Memory B cell (primary cell): Measurements from ENCODE around the gene CAMTA1.

Source experiments
- ATAC-seq: fragments of 150-1000 bp; cut with Tn5 transposase; 2 replicates; pipeline ENCODE4 v1.10.0; 2021; ENCODE audit warnings: low read depth, mild to moderate bottlenecking, moderate library complexity
- DNase-seq, 2 donors: peaks; one replicate each; pipeline ENCODE4 v3.0.0; 2022; ENCODE audit warnings: low spot score in 2 of 2
- H3K27ac Mint-ChIP-seq: one replicate; pipeline ENCODE4 v1.8.0; 2022; ENCODE audit warnings: mild to moderate bottlenecking, moderate library complexity, mixed read lengths
- H3K27me3 Mint-ChIP-seq: one replicate; pipeline ENCODE4 v1.8.0; 2022; ENCODE audit warnings: mixed read lengths
- H3K36me3 Mint-ChIP-seq: one replicate; pipeline ENCODE4 v1.8.0; 2022; ENCODE audit warnings: mild to moderate bottlenecking, mixed read lengths
- H3K4me1 Mint-ChIP-seq: one replicate; pipeline ENCODE4 v1.8.0; 2022; ENCODE audit warnings: mixed read lengths
- H3K4me3 Mint-ChIP-seq: one replicate; pipeline ENCODE4 v1.8.0; 2022; ENCODE audit warnings: mild to moderate bottlenecking, moderate library complexity, mixed read lengths
- H3K9me3 Mint-ChIP-seq: one replicate; pipeline ENCODE4 v1.8.0; 2022; ENCODE audit warnings: mixed read lengths

Gene CAMTA1

DNA sequence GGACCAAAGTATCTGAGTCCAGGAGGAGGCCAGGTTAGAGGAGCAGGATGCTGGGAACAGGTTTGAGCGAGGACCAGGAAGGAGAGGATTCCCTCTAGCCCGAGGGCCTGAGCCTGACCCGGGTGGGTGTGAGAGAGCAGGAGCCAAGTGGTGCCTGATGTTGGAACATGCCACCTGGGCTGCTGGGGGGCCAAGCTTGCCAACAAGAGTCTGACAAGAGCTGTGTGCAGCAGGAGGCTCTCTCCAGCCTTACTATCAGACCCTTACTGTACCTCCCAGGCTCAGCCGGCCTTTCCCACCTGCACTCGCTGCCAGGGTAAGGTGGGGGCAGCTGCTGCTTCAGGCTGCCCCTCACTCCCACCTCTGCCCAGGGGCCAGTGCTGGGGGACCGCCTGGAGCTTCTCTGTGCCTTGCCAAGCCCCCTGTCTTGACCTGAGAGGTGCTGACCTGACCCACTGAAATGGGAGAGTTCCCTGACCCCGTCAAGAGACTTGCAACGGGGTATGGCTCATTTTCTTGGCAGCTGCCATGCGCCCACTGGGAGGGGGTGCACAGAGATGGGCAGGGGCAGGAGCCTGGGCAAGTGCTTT lies 826.3 kb downstream of the CAMTA1 start:
- Mint-ChIP-seq H3K27ac (no peak overlapping the region), H3K36me3 (no peaks in the 10 kb centered on the region), H3K27me3 (peaks cover 24% of the 10 kb centered on the region), H3K4me3 (no peak overlapping the region), H3K4me1 (no peaks in the 10 kb centered on the region), H3K9me3 (peaks cover 8% of the 10 kb centered on the region)
- ATAC-seq (no peak), DNase-seq (no peak)

DNA sequence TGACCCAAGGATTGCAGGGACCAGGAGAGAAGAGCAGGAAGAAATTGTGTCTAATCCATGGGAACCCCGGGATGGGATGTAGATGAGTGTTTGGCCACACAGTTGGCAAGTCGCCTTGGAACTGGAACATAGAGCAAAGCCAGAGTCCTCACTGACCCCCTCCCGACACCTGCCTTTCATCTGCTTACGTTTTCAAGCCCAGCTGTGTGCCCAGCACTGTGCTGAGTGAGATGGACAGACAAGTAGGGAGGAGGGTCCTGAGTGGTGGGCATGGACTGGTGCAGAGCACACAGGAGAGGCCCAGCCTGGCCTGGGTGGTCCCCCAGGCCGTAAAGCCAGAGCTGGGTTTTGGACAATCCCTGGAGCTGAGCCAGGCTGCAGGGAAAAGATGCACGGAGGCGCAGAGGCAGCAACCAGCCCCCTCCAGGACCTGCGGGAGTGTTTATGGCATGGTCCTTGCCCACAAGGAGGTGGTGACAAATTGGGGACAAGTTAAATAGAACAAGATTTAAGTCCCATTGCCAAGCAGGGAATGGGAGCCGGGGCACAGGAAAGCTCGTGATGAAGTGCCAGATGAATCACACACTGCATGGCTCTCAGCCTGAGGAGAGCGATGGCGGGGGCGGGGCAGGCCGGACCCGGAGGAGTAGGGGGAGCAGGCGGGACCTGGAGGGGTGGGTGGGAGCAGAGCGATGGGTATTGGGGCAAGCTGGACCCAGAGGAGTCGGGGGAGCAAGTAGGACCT lies 828.0 kb downstream of the CAMTA1 start:
- no peak for DNase-seq
- H3K9me3 Mint-ChIP-seq: no peaks in the 10 kb centered on the region
- H3K27ac Mint-ChIP-seq: no peak overlapping the region
- H3K36me3 Mint-ChIP-seq: no peaks in the 10 kb centered on the region
- no peaks in the 10 kb centered on the region for H3K4me1 Mint-ChIP-seq
- H3K4me3 Mint-ChIP-seq: no peak overlapping the region
- ATAC-seq: no peak
- H3K27me3 Mint-ChIP-seq: peaks cover 13% of the 10 kb centered on the region

DNA sequence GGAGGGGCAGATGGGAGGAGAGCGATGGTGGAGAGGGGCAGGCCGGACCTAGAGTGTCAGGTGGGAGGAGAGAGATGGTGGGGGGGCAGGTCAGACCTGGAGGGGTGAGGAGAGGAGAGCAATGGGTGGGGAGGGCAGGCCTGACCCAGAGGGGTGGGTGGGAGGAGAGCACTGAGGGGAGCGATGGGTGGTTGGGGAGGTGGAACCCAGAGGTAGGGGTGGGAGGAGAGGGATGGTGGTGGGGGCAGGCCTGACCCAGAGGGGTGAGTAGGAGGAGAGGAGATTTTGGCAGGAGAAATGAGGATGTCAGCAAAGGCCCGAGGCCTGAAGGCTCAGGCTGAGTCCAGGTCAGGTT lies 828.6 kb downstream of the CAMTA1 start:
- no peak for ATAC-seq

DNA sequence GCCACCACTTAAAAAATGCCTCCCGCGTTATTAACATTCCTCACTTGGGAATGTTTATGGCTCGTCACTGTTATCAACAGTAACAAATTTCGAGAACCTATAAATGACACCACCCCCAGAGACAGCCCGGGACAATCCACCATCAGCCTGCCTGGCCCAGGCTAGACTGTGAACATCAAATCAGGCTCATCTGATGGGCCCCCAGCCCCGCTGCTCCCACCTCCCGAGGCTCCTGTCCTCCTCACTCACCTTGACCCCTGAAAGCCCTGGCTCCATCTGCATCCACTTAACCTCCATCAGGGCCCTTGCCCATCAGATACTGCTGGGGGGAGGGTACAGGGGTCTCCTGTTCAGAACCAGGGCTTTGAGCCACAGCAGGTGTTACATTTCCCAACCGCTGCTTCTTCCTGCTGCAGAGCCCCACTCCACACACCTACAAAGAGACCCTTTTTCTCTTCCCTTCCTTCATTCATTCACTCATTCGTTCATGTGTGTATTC lies 829.4 kb downstream of the CAMTA1 start:
- ATAC-seq (no peak), DNase-seq (no peak)
- Mint-ChIP-seq H3K27ac (no peak overlapping the region), H3K4me3 (no peak overlapping the region), H3K27me3 (peaks cover 13% of the 10 kb centered on the region), H3K4me1 (no peaks in the 10 kb centered on the region), H3K9me3 (no peaks in the 10 kb centered on the region), H3K36me3 (no peaks in the 10 kb centered on the region)

More for the DNA sequence above, 828.6 kb downstream of the CAMTA1 start:
- no peaks in the 10 kb centered on the region for H3K4me1 Mint-ChIP-seq
- no peaks in the 10 kb centered on the region for H3K36me3 Mint-ChIP-seq
- H3K27ac Mint-ChIP-seq: no peak overlapping the region
- H3K9me3 Mint-ChIP-seq: no peaks in the 10 kb centered on the region
- H3K4me3 Mint-ChIP-seq: no peak overlapping the region
- DNase-seq: no peak
- H3K27me3 Mint-ChIP-seq: peaks cover 13% of the 10 kb centered on the region

DNA sequence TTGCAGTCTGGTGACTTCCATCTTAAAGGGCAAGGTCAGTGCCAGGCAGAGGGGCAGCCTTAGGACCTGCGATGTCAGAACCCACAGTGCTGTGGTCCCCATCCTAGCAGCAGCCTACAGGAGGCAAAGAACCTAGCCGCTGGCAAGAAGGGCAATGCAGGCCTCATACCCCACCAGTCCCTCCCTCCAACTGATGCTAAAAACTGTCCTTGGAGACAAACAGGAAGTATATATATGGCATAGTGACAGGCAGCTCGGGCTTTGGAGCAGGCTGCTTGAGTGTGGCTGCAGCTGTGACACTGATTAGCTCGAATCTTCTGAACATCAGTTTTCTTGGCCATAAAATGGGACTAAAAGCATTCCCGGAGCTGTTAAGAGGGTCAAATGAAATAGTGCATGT lies 829.9 kb downstream of the CAMTA1 start:
- ATAC-seq: no peak
- Mint-ChIP-seq H3K27me3 (peaks cover 13% of the 10 kb centered on the region), H3K4me1 (no peaks in the 10 kb centered on the region)

DNA sequence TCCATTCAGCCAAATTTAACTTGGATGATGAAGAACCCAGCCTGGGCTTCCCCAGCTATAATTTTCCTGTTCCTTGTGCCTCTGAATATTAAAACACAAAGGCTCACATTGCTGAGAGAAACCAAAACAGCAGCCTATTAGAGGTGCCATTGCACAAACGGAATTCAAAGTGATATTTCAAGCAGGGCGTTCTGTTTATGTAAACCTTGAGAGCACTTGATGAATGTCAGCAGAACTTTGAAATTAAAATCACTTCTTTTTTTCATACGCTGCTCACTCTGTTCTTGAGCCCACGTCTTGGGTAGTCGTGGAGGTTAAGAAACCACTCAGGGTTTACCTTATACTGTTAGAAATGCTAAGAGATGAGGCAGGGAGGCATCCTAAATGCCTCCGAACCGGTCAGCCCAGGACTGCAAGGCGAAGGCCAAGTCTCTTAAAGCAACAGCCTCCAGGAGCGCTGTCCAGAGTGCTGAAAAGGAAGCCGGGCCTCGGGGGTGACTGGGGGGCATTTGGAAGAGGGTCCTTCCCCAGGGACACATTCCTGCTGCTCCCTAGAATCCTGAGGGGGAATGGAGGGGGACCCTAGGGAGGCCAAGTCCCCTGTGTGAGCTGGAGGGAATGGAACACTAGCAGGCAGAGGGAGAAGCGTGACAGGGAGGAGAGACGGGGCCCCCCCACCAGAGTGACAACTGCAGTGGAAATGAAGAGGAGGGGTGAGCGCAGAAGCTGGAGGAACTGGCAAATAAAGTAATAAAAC lies 831.0 kb downstream of the CAMTA1 start:
- Mint-ChIP-seq H3K27me3 (peaks cover 20% of the 10 kb centered on the region), H3K4me1 (no peaks in the 10 kb centered on the region), H3K36me3 (no peaks in the 10 kb centered on the region), H3K4me3 (no peak overlapping the region), H3K27ac (no peak overlapping the region), H3K9me3 (no peaks in the 10 kb centered on the region)
- ATAC-seq (no peak), DNase-seq (no peak)

More for the DNA sequence above, 829.9 kb downstream of the CAMTA1 start:
- H3K27ac Mint-ChIP-seq: no peak overlapping the region
- H3K4me3 Mint-ChIP-seq: no peak overlapping the region
- DNase-seq: no peak
- H3K9me3 Mint-ChIP-seq: no peaks in the 10 kb centered on the region
- H3K36me3 Mint-ChIP-seq: no peaks in the 10 kb centered on the region

DNA sequence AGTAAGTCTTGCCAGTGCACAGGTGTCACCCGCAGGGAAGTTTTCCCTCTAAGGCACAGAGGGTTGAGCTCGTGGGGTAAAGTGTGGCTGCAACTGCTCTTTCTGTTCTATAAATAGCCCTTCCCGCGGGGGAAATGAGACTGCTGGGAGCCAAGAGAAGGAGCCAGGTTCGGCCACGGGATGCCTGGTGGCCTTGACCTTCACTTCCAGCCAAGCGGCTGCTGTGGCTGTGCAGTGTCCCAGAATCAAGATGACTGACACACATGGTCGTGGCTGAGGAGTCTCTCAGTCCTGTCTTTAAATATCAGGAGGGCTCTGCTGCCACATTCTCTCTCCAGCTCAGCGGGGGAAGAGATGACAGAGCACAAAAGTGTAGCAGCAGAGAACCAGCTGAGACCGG lies 831.7 kb downstream of the CAMTA1 start:
- no peaks in the 10 kb centered on the region for H3K36me3 Mint-ChIP-seq

DNA sequence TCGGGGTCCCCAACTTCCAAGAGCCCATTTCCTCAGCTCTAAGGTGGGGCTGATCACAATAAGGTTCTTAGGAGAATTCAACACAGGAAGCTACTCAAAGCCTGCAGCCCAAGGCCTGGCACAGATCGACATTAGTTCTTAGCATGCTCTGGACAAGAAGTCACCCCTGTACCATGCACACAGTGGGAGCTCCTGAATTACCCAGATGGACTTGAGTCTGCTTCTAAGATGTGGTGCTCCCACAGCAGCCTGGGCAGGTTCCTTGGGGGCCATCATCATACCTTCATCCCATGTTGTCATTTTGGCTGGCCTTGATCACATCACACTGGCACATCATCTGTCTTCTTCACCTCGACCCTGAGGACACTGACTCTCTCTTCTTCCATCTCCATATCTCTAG lies 832.6 kb downstream of the CAMTA1 start:
- Mint-ChIP-seq H3K36me3 (no peaks in the 10 kb centered on the region), H3K9me3 (no peaks in the 10 kb centered on the region), H3K4me1 (no peaks in the 10 kb centered on the region), H3K27ac (no peak overlapping the region), H3K27me3 (peaks cover 17% of the 10 kb centered on the region), H3K4me3 (no peak overlapping the region)
- no peak for DNase-seq
- no peak for ATAC-seq

More for the DNA sequence above, 831.7 kb downstream of the CAMTA1 start:
- H3K9me3 Mint-ChIP-seq: no peaks in the 10 kb centered on the region
- ATAC-seq (no peak), DNase-seq (no peak)
- H3K27ac Mint-ChIP-seq: no peak overlapping the region
- H3K4me3 Mint-ChIP-seq: no peak overlapping the region
- no peaks in the 10 kb centered on the region for H3K4me1 Mint-ChIP-seq
- peaks cover 20% of the 10 kb centered on the region for H3K27me3 Mint-ChIP-seq

DNA sequence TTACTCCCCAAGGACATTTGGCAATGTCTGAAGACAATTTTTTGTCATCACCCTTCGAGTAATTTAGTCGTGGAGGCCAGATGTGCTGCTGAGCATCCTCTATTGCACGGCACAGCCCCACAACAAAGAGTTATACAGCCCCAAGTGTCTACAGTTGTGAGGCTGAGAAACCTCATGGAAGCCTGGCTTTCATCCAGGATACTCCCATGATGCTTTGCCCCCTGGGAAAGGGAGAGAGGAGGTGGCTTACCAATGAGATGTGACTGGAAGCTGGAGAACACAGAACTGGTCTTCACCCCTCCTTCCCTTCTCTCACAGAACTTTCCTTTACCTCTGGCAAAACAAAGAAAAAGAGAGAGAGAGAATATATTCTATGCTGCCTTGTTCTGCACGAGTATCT lies 834.9 kb downstream of the CAMTA1 start:
- Mint-ChIP-seq H3K4me1 (no peaks in the 10 kb centered on the region), H3K36me3 (no peaks in the 10 kb centered on the region), H3K9me3 (no peaks in the 10 kb centered on the region), H3K4me3 (no peak overlapping the region), H3K27ac (no peak overlapping the region), H3K27me3 (peaks cover 17% of the 10 kb centered on the region)
- no peak for DNase-seq
- no peak for ATAC-seq

DNA sequence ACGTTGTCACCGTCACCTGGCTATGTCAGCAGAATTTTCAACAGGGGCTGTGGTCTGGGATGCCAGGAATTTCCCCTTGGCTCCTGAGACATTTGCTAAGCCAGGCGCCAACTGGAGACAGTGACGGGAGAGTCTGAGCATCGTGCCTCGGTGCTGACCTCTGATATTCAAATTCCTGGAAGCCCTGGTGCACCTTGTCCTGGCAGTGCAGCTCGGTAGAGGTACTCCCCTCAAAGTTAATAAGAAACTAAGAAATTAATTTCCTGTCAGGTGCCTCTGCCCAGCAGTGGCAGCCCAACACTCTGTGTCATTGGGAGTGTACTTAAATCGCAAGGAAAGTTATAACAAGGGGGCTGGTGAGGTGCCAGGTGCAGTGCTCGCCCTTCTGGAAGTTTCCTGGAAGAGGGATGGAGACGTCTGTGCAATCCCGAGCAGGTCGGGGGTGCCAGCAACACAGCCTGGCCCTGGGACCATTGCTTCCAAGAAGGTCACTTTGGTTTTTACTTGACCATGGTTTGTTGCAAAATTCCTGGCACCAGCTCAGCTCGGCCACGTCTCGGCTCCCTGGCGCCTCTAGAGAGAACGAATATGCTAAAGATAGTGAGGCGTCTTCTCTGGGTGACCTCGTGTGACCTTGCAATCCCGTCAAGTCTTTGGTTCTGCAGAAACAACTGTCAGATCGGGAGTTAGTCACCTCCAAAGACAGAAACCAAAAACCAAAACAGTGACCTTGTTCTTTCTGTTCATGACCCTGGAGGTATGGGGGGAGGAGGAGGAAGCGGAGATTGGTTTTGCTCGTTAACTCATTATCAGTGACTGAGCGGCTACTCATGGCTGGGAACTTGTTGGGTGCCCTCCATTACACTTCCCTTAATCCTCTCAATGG lies 836.3 kb downstream of the CAMTA1 start:
- Mint-ChIP-seq H3K4me3 (no peak overlapping the region), H3K9me3 (no peaks in the 10 kb centered on the region), H3K27ac (no peak overlapping the region), H3K4me1 (no peaks in the 10 kb centered on the region), H3K27me3 (peaks cover 17% of the 10 kb centered on the region), H3K36me3 (no peaks in the 10 kb centered on the region)
- DNase-seq (no peak), ATAC-seq (no peak)

DNA sequence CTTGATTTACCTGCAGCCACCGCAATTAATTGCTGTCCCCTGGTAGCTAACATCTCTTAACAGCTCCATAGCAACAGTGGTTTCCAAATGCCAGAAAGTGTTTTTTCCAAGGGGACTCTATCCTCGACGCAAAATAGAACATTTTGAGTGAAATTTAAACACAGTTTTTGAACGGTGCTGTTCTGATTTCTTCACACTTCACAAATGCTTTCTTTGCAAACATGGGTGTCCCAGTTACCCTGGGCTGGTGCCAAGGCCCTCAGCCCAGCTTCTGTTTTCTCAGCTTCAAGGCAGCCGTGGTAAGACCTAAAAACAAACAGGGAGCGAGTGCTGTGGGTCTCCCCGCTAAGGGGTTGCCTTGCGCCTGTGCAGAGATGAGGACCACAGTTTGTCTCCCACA lies 838.6 kb downstream of the CAMTA1 start:
- no peaks in the 10 kb centered on the region for H3K9me3 Mint-ChIP-seq
- no peak overlapping the region for H3K4me3 Mint-ChIP-seq
- DNase-seq: no peak
- peaks cover 18% of the 10 kb centered on the region for H3K27me3 Mint-ChIP-seq
- H3K4me1 Mint-ChIP-seq: no peaks in the 10 kb centered on the region
- H3K27ac Mint-ChIP-seq: no peak overlapping the region
- H3K36me3 Mint-ChIP-seq: no peaks in the 10 kb centered on the region
- no peak for ATAC-seq

DNA sequence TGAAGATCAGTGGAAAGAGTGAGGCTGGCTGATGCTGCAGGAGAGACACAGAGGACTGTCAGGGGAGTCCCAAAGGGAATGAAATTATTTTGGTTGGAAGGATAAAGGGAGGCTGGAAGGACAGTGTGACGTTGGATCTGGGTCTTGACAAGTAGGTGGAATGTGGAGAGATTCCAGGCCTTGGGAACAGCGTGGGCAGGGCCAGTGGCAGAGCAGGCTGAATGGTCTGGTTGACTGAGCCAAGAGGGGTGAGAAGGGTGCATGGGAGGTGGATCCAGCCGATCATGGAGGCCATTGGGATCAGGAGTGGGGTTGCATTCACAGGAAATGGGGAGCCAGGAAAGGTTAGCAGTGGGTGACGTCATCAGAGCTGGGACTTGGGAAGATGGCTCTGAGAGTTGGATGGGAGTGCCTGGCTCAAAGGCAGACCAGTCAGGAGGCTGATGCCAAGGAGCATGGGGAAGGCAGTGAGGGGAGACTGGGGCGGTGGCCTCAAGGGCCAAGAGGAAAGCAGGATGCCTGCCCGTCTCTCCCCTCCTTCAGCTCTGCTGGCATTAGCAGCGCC lies 839.6 kb downstream of the CAMTA1 start:
- Mint-ChIP-seq H3K9me3 (no peaks in the 10 kb centered on the region), H3K27me3 (peaks cover 19% of the 10 kb centered on the region), H3K4me1 (no peaks in the 10 kb centered on the region), H3K4me3 (no peak overlapping the region), H3K36me3 (no peaks in the 10 kb centered on the region), H3K27ac (no peak overlapping the region)
- ATAC-seq (no peak), DNase-seq (no peak)

DNA sequence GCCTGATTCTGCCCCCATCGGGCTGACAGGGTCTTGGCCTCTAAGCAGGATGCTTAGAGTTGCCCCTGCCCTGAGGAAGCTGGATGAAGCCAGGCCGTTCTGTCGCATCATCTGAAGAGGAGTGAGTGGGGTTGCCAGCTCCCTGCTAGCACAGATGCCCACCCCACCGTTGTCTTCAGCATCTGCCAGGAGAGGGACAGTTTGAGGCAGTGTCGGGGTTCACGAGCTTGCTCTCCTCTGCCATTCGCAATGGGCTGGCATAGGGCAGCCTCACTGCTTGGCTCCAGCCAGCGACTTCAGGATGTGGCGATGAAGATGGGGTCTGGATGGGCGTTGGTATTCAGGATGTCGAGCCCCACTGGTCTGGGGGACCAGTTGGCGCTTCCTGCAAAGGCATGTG lies 840.1 kb downstream of the CAMTA1 start:
- ATAC-seq (no peak), DNase-seq (no peak)
- no peaks in the 10 kb centered on the region for H3K9me3 Mint-ChIP-seq
- no peaks in the 10 kb centered on the region for H3K4me1 Mint-ChIP-seq
- no peak overlapping the region for H3K27ac Mint-ChIP-seq
- H3K27me3 Mint-ChIP-seq: peaks cover 17% of the 10 kb centered on the region
- H3K36me3 Mint-ChIP-seq: no peaks in the 10 kb centered on the region
- H3K4me3 Mint-ChIP-seq: no peak overlapping the region
